ENCODE results near the gene PKP4.

Gene PKP4

DNA sequence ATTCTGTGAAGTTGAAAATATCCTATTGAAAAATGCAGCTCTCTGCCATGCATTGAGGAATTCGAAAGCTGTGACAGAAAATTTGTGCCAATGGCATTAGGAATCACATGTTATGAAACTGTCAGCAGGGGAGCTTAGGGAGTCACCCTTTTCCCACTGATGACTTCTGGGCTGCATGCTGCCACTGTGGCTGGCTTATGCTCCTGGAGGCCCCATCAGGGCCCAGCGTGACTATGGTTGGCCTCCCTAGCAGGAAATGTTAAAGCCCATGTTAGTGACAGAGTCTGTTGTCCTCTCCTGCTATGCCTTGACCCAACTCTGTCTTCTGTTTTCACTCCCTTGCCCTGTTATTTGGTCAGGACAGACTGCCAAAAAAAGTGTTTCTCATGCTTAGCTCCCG, 198.9 kb downstream of the PKP4 start:
- no peak for DNase-seq

DNA sequence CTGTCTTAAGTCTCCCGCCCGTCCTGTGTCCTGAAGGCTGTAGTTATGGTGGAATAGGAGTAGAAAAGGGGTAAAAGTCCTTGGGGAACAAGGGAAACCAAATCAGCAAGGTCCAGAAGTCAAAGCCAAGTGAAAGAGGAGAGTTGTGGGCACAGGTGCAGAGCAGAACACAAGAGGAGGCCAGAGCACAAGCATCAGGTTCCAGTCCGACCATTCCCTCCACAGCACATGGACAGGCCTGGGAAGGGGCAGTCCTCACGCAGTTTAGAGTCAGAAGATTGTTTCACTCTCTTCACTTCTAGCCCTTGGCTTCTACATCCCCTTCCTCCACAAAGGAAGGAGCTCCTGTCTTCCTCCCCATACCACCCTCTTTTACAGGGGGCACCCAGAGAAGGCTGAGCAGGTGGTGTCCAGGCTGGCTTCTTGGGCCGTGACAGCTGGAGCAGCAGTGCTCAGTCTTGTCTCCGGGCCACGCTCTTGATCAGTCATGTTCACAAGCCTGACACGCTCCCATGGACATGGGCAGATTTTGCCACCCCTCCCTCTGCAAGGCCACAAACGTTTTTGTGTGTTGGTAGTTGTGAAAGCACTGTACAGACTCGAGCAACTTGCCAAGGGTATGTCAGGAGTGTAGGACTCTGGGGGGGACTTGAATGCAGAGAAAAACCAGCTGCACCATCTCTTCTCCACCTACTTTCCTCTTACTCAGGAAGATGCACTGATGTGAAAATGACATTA, 199.9 kb downstream of the PKP4 start:
- DNase-seq: no peak

DNA sequence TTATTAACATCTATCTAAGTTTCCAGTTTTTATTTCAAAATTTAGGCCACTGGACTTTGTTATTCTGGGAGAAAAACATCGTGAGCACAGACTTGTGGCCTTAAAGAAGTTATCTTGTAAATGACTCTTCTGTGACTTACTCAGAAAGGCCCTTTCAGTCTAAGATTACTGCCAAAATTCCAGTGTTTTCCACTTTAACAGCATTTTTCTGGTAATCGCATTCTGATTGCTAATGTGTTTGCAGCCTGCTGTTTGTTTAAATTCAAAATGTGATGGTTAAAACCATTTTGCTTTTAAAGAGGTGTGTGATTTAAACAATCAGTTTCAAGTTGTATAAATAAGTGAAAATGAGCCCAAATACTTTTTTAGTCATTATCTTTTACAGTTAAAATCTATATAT, 201.6 kb downstream of the PKP4 start:
- no peak for DNase-seq

DNA sequence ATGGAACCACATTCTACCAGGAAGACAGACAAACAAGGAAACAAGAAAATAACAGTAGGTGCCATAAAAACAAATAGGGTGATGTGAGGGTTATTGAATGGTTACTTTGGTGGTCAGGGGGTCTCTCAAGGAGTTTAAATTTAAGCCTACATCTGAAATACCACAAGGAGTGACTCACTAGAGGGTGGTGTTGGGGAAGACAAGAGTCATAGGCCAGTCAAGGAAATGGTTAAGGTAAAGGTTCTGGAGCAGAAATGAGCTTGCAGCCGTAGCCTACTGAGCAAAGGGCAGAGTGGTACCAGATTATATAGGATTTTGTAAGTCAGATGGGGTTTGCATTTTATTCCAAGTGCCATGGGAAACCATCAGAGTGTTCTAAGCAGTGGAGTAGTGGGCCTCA, 202.7 kb downstream of the PKP4 start:
- DNase-seq: no peak

DNA sequence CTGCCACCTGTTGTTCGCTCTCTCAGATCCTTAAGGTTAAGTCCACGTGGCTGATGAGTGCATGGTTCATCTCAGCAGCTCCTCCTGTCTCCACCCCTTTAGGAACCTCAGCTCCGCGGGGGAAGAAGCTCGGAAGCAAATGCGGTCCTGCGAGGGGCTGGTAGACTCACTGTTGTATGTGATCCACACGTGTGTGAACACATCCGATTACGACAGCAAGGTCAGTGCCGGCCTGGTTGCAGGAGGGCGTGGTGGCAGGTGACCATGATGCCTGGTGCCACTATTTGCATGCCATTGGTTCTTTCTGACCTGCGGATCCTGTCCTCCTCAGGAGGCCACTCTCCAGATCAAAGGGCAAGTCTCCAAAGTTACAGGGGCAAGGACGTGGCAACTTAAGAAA, 204.5 kb downstream of the PKP4 start:
- no peak for DNase-seq

DNA sequence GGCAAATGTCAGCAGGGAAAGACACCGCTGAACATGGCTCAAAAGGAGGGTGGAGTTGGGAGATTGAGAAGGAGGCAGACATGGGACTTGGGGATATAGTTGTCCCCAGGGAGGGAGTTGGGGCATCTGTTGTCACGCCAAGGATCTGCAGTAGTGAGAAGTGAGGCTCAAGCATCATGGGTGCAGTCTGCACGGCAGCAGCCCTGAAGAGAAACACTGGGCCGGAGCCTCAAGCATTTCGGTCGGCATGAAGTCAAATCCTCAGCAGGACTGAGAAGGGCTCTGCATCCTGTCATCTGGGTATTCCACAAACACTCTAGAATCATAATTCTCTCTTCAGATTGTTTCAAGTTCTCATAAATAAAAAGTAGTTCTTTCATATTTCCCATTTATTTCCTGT, 205.7 kb downstream of the PKP4 start:
- no peak for DNase-seq

DNA sequence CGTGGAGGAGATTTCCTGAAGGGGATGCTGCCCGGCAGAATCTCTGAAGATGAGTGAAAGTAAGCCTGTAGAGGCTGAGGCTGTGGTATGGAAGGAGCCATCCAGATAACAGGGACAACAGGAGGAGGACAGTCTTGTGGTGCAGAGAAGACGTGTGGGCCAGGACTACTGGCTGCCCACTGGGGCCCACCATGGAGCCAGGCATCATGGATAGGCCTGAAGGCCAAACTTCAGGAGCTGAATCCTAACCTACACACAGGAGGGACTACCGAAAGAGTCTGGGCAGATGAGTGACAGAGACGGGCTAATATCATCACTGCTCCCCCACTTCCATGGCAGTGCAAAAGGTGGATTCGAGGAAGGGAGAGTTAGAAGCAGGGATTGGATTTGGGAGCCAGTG, 207.0 kb downstream of the PKP4 start:
- no peak for DNase-seq

DNA sequence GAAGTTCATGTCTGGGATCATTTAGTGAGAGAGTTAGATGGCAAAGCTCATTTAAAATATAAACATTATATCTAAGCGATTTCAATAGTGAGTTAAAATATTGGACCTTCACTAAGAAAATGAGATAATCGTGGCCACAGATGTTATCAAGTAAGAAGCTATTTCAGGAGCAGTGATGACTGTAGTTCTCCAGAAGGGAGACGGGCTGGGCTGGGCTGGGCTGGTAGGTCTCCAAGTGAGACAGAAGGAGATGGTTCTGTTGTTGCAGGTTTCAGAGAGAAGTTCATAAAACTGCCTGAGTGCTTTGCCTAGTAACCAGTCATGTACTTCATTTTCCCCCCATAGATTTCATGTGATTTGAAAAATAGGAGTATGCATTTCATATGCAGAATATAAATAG, 208.2 kb downstream of the PKP4 start:
- no peak for DNase-seq

DNA sequence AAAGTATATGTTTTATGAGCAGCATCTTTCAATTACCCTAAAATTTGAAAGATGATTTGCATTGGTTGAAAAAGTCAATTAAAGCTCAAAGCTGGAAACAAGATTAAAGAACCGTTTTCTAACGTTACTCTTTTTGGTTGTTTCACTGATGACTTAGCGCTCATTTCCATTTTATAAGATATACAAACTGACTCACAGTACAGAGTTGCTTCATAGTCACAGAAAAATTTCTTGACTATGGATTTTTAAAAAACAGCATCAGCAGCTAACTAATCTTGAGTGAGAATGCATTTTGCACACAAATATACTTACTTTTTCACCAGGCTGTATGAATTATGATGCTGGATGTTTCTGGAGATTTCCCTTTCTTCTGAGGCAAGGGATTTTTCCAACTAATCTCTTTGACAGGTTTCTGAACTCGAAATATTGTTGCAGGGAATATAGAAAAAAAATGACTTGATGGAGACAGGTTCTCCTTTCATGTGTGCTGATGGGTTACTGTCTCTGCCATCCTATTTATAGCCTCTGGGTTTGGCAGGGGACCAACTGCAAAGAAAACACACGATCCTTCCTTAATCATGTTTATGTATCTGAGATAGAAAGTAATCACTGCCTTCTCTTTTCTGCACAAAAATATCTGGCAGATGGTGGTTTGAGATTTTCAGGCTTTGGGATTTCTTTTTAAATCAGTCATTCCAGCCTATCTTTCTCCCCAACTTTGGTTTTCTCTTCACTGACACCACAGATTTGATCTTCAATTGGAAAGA, 209.0 kb downstream of the PKP4 start:
- no peak for DNase-seq

DNA sequence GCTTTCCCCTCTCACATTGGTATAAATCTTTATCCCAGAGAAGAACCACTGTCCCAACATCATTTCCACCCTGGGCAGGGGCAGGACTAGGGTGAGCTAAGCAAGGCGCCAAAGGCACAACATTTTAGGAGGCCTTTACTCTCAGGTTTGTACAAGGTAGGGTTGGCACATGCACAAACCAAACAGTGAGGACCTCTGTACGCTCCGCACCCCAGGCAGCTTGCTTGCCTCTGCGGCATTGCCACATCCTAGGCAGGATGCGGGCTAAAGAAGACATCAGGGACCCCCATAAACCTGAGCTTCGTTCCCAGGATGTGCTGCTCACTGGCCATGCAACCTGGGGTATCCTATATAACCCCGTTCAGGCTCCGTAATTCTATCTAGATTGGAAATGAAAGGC, 210.2 kb downstream of the PKP4 start:
- no peak for DNase-seq

DNA sequence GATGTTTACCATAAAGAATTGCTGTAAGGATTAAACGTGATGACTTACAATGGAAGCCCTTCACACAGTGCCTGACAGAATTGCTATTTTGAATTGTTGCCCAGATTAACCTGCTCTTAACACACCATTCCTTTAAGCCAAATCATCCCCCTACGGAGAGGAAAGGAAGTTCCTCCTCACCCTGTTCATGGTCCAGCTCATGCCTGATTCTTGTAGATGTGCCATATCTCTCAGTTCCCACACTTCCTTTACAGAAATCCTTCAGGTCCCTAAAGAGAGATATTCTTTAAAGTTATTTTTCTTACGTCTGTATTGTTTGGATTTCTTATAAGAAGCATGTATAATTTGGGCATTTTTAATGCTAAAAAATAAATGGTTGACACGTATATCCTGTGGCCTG, 210.8 kb downstream of the PKP4 start:
- no peak for DNase-seq

DNA sequence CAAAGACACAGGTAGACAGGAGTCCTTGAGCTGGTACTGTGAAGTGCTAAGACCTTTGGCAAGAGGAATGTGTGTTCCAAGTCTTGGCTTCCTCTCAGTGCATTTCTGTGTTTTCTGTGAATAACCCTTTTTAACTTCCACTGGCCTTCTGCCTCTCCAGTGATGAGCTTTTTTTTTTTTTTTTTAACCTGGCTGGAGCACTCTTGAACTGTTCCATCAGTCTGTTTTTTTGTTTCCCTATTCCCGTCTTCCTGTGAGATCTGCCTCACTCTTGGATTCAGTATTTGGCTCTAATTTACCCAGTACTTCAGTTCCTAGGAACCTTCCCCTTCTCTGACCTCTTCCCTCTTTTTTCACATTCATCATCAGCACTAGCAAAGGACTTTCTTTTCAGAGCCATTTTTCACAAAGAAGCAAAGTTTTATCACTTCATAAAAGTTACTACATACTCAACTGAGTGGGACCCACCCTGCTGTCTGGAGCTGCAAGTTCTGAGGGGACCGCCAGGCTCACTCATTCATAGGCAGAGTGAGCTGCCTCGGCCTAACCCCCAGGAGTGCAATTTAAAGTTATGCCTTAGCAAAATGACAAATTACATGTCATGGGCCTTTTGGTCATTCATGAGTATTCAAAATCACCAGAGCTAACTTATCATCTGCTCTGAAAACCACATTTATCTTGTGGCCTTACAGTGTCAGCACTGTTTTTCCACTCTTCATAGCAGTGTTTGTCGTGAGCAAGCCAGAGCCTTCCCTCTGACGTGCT, 211.4 kb downstream of the PKP4 start:
- DNase-seq: no peak

DNA sequence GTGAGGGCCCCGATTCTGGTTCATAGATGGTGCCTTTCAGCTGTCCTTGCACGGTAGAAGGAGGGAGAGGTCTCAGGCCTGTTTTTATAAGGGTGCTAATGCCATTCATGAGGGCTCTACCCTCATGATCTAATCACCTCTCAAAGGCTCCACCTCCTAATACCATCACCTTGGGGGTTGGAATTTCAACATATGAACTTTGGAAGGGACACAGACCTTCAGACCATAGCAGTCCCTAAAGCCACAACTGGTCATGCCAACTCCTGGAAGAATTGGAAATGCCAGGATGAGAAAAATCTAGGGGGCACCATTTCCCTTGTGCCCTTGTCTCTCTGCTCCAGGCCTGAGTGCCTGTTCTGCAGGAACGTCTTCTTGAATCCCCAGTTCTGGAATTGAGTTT, 213.5 kb downstream of the PKP4 start:
- no peak for DNase-seq

DNA sequence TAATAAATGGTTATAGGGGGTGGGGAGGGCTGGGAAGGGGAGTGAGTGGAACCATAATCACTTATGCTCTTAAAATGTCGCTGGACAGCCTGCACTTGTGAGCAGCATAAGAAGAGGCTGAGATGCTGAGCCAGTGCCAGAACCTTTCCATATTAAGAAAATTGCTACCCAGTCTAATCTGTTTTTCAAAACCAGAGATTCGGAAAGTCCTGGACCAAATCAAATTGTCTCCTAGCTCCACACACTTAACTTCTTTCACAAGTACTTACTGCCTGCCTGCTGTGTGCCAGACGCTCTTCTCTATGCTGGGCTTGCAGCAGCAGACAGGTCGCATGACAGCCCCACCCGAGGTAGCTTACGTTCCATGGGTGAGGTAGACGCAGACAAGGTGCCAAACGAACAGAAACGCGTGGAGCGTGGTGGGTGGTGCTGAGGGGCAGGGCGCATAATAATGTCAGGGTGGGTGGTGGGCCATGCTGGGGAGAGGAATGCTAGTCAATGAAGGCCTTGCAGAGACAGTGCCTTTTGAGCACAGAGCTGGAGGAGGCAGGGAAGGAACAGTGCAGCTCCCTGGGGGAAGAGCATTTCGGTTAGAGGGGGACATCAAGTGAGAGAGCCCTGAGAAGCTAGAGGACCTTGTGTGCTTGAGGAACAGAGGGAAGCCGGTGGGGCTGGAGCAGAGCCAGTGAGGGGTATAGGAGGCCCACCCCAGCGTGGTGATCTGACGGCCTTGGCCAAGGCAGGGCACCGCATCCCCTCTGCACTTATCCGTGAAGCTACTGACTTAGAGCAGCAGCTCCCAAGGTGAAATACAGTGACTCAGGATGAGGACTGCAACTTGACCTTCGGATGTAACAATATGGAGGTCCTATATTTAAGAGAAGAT, 214.9 kb downstream of the PKP4 start:
- no peak for DNase-seq

DNA sequence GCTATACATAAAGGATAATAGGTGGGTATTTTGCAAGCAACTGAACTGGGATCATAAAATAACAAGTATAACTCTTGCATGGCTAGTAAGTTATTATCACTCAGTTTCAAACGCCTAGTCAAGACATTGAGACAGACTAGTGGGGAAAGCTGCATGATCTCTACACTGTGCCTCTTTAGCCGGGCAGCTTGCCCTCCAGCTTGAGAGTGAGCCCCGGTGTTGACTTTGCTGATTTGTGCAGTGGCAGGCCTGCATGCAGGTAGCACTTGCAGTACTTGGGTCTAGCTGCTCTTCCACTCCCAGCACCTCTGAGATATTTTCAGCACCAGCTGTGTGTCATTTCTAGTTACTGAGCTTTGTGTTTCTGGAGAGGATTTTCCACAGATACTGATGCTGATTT, 219.5 kb downstream of the PKP4 start:
- DNase-seq: no peak

DNA sequence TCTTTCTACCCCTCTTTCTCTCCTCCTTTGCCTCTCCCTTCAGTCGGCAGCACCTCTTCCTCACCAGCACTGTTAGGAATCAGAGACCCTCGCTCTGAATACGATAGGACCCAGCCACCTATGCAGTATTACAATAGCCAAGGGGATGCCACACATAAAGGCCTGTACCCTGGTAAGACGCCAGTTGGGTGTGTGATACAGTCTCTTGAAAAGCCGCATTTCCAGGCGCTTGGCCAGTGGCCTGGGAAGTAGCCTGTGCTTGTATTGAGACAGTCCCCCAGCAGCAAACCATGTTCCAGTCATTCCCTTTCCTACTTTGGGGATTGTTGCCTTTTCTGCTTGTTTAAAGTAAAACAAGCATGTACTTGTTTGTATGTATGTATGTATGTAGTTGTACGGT, 219.9 kb downstream of the PKP4 start:
- no peak for DNase-seq

DNA sequence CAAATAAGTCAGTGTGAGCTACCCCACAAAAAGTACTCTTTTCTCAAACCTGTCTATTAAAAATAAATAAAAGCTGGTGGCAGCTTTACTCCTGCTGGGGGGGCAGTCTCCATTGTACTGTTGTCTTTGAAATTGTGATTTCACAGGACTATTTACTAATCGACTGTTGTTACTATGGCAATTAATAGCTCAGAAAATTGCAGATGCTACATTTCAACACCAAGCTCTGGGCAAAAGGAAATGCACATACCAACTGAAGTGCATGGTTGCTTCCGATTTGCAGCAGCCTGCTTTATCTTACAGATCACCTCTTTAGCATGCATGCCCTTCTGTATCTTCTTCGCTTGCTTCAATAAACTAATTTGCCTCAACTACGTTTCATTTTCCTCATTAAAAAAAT, 220.8 kb downstream of the PKP4 start:
- DNase-seq: no peak

DNA sequence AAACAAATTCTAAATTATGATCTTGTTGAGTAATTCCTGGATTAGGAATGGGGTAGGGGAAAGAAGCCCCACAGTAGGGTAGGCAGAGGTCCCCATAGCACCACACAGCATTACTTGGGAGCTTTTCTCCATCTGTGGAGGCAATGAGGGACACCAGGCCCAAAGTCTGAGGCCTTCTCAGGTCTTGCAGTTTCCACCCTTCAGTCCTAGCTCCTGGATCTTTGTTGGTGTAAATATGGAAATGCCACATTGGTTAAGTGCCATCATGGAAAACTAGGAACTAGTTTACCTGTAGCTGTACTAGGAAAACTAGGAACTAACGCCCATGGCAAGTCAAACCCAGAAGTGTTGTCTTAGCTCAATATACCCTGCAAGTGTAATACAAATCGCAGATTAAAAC, 225.1 kb downstream of the PKP4 start:
- no peak for DNase-seq

DNA sequence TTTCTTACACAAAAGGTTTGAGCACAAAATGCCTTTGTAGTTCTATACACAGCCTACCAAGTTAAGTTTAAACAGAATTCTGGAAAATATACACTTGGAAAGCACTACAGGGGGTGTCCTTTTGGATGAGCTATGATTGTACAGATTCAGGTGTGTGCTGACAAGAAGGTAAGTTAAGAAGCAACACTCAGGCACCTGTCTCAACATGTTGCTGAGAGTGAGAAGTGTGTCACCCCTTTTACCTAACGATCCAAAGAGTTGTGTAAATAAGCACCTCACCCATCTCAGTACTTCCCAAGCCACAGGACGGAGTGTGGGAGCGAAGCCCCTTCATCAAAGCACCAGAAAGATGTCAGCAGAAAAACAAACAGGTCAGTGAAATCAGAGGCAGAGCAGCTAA, 228.9 kb downstream of the PKP4 start:
- no peak for DNase-seq

DNA sequence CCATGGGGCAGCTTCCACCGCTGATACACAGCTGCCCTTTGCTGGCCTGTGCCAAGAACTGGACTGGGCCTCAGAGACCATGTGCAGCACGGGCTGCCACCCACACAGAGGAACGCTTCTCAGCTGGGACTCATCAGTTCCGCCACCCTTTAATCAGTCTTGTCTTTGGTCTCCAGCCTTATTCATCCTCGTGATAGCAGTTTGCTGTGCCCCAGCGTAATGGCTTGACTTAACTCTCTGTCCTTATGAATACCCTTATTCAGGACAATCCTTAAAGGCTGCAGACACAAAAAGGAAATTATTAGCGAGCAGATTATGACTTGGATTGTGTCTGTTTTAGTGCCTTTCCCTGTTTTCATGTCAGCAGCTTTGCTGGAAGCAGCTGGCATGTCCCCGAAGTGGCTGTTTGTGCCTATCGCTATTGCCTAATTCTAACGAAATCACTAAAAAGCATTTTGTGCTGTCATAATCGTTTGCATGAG, 229.5 kb downstream of the PKP4 start:
- DNase-seq: no peak

DNA sequence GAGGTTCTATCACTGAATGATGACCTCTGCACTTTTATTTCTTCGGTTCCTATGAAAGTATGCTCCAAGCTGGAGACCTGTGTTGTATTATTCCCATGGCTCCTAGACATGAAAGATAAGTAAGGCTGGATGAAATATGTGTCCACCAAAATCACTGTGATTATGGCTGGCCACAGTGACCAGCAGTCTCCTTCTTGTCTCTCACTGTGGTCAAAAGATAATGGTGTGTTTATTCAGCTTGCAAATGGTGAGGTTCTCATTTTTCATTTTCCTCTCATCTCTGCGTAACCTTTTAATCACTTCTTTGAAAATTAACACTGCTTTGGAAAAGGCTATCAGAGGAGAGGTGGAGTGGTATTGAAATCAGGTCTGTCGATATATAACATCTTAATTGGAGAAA, 230.6 kb downstream of the PKP4 start:
- no peak for DNase-seq

DNA sequence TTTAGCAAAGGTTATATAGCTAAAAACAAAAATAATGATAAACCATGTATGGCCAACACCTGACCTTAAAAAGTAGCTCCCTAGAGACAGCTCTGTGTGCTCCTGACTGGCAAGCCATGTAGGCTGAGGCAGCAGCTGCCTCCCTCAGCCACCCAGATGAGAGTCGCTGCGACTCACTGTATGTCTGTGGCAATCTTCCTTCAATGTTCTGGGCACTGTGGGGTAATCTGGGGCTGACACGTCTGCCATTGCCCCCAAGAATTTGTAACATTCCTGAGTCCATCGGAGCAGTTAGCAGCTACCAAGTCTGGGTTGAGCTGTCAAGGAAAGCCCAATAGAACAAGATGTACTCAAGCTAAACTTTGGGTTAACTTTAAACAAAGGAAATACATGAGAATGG, 232.0 kb downstream of the PKP4 start:
- no peak for DNase-seq

DNA sequence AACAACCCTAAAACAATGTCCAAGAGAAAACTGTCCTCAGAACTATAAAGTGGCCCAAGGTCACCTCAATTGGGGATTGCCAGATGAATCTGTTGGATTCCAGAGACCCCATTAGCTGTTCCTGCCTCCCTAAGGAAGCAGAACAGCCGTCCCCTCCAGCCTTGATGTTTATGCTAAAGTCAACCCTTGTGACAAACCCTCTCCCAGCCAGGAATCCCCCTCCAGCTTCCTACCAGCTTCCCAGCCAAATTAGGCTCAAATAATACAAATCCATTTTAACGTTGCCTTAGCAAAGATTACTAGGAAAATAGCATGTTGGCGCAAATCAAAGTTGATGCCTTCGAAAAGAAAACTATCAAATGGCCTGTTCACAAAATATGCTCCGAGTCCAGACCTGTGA, 232.6 kb downstream of the PKP4 start:
- no peak for DNase-seq

Measured in cortex of kidney (tissue), 1 donor.